HG03135 (cell line): ENCODE measurements around the gene CLPSL1.
"Not testable (repeated sequence)": the region's sequence is repeated elsewhere in the genome, so short reads cannot be mapped to it uniquely, and the experiment has no call there.

ENCODE experiments used
- ATAC-seq: cut with Tn5 transposase; IDR thresholded peaks from one replicate; pipeline ENCODE4 v1.9.1; 2021; ENCODE audit warnings: mild to moderate bottlenecking, moderate library complexity; ENCODE audit not compliant: unreplicated experiment

The CLPSL1 gene, protein sequence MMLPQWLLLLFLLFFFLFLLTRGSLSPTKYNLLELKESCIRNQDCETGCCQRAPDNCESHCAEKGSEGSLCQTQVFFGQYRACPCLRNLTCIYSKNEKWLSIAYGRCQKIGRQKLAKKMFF

DNA sequence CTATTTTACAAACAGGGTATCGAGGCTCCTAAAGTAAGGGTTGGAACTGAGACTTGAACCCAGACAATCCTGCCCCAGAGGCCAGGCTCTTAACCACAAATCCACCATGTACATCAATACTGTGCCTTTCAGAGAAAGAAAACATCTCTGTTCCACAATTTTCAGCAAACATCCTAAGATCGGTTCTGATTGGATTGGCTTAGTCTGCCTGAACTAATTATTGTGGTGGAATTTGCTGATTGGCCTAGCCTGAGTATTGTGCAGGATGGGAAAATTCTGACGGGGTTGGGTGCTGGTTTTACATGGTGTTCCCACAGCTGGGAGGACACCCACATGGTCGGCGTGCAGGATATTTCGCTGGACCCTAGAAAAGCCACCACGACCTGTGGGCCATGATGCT lies at the start of gene CLPSL1:
TSS of gene CLPSL1 (plus strand) at position 301 of the 400 bp plus-strand sequence. CDS start at position 393, 92 bp downstream.
- no peak for ATAC-seq

DNA sequence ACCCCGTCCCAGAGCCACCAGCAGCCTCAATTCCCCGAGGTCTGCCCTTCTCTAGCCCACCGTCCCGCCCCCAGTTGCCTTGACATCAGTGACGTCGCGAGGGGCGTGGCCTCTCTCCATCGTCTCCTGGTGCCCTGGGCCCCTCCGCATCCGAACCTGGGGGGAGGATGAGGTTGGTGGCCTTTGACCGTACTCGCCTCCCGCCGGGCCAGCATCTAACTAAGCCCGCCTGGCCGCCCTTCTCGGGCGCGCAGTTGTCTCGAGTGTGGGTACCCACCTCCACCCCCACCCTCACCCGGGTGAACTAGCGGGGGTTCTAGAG lies 49.4 kb upstream of the CLPSL1 start:
- ATAC-seq = peak; percentile 58

DNA sequence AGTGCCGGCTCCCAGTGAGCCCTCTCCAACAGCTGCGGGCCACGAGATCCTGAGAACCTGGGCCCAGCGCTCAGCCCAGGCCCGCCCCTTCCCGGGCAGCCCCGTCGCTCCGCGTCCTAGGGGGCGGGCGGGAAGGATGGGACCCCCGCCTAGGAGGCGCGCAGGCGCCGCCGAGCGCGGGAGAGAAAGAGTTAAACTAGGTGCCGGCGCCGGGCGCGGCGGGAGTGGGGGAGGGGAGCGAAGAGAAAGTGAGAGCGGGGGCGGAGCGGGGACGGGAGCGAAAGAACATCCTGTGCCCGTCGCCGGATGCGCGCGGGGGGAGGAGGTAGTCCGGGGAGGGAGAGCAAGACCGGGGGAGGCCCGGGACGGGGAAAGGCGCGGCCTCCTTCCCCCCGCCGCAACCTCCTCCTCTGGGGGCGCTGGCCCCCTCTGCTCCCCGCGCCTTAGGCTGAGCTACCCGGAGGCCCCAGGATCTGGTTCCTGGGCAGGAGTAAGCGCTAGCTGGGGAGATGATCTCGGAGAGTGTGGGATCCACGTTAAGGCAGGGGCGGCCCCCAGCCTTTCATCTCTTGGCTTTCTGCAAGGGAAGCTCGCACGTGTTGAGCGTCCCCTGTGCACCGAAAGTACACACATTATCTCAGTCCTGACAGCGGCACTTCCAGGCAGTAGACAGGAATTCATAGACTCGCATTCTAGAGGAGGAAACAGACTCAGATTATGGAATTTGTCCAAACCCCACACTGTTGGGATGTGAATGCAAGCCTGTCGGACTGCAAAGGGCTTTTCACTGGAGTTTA lies 48.9 kb upstream of the CLPSL1 start:
- ATAC-seq = peak; percentile 48

DNA sequence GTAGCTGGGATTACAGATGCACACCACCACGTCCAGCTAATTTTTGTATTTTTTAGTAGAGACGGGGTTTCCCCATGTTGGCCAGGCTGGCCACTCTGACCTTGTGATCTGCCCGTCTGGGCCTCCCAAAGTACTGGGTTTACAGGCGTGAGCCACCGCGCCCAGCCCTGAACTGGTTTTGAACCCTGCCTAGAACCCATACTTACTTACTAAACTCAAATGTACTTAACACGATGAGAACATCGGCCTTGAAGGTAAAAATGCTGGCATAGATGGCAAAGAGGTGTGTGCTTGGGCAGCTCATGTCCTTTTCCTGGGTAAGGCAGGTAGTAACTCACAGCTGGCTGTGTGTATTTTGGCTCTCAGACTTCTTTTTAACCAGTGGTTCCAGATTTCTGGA lies 47.2 kb upstream of the CLPSL1 start:
- ATAC-seq = no peak

DNA sequence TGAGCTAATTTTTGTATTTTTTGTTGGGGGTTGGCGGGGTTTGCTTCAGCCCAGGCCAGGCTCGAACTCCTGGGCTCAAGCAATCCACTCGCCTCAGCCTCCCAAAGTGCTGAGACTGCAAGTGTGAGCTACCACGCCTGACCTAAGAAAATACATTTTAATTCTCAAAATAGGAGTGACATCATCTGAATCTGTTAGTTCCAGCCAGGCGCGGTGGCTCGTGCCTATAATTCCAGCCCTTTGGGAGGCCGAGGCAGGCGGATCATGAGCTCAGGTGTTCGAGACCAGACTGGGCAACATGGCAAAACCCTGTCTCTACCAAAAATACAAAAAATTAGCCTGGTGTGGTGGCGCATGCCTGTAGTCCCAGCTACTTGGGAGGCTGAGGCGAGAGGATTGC lies 46.5 kb upstream of the CLPSL1 start:
- ATAC-seq = not testable (repeated sequence)

DNA sequence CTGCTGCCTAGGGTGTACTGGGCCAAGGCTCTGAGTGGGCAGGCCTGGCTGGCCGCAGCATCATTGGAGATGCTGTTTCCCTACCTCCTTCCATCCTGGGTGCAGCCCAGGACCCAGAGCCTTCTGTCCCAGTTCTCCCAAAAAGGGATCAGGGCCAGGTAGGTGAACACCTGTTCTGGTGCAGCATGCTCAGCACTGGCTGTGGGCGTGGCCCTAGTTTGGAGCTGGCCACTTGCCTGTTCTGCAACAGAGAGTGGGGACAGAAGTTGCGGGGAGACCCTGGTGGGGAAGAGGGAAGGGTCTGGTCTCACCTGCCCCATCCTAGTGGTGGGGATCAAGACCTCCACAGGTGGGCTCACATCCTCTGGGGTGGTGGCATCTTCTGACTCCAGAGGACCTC lies 45.4 kb upstream of the CLPSL1 start:
- no peak for ATAC-seq

DNA sequence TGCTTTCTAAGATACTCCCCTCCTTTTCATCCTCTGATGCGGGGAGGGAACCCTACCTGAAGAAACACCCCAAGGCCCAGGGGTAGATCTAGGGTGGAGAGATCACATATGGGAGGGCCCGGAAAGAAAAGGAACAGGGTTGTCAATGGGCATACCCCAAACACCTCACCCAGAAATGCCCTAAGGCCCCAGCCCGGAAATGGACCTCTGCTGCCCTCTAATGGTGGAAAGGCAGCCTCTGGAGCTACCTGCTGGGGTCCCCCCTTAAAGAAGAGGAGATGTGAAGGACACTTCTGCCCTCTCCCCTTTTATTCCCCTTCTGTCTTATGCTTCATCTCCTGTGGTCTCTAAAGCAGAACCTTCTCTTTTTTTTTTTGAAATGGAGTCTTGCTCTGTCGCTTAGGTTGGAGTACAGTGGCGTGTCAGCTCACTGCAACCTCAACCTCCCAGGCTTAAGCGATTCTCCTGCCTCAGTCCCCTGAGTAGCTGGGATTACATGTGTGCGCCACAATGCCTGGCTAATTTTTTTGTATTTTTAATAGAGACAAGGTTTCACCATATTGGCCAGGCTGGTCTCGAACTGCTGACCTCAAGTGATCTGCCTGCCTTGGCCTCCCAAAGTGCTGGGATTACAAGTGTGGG lies 44.4 kb upstream of the CLPSL1 start:
- ATAC-seq = no peak

DNA sequence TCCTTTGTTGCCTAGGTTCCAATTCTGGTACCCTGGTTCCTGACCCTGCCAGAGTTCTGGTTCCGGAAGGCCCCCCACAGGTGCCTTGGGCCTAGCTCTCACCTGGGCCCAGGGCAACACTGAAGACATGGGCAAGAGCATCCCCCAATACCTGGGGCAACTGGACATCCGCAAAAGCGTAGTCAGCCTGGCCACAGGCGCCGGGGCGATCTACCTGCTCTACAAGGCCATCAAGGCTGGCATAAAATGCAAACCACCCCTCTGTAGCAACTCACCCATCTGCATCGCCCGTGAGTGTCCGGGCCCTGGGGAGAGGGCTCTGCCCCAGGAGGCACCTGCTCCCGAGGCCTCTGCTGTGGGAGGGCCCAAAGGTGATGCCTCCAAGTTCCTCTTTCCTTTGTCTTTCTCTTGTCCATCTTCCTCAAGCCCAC lies 43.8 kb upstream of the CLPSL1 start, which contains the start of gene ARMC12:
TSS of gene ARMC12 (plus strand) at position 51 of the 431 bp plus-strand sequence. CDS start at position 128, 77 bp downstream.
- ATAC-seq = no peak

DNA sequence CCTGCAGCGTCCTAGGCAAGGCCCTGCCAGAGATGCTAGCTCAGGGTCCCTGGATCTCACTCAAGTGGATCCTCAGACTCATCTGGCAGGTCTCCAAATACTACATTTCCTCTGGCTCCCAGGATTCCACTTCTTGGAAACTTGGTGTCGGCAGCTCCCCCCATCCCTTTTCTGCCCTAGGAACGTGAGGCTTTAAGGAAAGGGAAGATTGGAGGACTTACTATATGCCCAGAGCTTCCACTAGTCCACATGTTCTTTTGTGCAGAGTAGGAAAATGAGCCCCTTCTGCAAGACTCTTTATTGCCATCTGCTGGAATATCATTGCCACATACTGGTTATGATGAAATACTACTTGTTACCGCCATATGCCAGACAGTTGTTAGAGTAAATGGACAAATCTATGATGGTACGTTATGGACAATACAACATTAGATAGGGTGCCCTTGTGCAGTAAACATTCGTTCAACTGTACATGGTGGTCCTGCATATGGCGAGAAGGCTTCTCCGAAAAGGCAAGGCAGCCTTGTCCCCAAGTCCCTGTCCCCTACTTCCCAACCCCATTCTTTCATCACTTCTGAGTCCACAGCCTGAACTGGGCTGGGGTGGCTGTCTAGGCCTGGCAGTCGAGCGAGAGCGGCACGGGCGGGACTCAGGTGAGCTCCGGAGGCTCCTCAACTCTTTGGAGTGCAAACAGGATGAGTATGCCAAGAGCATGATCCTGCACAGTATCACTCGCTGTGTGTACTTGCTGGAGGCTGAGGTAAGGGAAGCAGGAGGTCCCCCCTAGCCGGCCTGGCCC lies 43.2 kb upstream of the CLPSL1 start:
- no peak for ATAC-seq

DNA sequence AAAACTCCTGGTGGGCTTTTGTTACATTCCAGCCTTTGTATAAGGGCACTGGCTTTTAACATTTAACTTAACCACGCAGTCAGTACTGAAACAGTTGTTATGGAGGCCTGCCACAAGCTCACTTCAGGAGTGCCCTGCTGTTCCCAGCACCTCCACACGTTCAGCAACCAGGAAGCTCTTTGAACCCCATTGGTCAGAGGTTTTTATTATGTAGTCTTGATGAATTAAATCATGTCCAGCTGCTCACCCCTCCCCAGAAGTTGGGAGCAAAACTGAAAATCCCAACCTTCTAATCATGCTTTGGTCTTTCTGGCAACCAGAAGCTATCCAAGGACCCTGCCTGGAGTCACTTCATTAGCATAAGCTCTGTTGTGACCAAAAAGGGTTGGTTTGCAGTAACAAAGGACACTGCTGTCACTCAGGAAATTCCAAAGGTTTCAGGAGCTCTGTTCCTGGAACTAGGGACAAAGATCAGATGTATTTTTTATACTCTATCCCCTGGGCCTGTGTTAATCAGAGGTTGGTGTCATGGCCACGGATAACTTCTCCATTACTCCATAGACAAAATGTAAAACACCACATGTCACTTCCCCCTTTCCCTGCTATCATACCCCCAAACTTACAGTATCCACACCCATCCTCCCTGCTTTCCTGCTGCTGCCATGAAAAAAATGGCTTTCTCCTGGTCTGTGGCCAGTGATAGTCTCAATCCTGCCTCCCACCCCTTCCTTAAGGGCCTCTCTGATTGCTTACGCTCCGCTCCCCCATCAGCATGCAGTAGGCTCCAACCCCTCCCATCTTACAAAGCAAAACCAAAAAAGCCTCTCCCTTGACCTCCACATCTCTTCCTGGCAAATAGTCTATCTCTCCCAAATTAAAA lies 40.9 kb upstream of the CLPSL1 start:
- ATAC-seq = no peak

DNA sequence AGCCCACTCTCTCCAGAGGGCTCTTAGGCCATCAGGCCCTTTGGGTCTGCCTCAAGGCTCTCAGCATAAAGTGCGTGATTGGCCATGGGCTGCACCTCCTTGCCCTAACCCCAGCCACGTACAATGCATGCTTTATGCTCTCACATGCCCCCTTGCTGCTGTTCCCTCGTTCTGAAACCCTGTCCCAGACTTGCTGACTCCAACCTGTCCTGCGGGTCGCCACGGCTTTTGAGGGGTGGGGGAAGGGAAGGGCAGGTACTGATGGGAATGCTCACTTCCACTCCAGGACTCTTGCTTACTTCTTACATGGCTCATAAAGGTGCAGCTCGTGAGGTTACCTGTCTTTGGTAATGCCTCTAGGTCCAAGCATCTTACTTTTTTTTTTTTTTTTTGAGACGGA lies 38.0 kb upstream of the CLPSL1 start:
- no peak for ATAC-seq

DNA sequence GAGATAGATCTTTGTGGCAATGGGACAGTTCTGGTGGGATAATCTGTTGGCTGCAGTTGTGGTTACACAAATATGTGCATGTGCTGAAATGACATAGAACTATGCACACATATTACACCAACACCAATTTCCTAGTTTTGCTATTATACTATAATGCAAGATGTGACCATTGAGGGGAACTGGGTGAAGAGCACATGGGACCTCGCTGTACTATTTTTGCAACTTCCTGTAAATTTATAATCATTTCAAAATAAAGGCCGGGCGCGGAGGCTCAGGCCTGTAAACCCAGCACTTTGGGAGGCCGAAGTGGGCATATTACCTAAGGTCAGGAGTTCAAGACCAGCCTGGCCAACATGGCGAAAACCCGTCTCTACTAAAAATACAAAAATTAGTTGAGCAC lies 35.3 kb upstream of the CLPSL1 start:
- ATAC-seq = no peak

DNA sequence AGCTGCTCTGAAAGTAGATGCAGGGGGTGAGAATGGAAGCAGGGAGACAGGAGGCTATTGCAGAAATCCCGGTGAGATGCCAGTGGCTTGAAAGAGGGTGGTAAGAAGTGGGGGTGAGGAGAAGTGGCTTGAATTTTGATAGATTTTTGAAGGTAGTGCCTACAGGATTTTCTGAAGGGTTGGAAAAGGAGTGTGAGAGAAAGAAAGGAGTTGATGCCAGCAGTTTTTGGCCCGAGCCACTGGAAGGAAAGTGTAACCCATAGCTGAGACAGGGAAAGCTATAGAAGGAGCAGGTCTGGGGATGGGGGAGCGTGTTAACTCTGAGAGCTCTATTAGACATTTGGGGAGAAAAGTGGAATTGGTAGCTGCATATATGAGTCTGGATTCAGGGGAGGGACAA lies 34.3 kb upstream of the CLPSL1 start:
- no peak for ATAC-seq

DNA sequence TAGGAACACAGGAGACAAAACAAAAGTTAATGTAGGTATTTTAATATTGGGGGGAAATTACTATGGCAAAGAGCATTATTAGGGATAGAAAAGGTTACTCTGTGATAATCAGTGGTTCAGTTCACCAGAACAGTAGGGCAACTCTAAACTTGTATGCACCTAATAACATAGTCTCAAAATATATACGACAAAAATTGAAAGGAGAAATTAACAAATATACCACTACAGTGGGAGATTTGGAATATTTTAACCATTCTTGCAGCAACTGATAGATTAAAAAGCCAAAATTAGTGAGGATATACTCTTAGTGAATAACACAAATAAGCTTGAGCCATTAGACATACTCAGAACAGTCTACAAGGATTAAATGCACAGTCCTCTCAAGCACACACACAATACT lies 32.9 kb upstream of the CLPSL1 start:
- ATAC-seq = no peak

DNA sequence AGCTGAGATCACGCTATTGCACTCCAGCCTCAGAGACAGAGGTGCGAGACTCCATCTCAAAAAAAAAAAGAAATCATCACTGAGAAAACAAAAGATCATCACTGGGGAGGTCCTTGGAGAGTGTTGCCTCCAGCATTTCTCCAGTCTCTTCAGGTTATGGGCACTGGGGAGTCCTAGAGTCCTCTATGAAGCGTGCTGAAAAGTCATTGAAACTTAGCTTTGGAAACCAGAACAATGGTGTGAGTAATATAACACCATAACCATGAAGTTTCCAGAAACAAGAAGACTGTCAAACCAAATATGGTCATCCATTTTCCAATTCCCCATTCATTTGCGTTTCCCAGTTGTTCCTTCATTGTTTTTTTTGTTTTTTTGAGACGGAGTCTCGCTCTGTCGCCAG lies 30.3 kb upstream of the CLPSL1 start:
- no peak for ATAC-seq

DNA sequence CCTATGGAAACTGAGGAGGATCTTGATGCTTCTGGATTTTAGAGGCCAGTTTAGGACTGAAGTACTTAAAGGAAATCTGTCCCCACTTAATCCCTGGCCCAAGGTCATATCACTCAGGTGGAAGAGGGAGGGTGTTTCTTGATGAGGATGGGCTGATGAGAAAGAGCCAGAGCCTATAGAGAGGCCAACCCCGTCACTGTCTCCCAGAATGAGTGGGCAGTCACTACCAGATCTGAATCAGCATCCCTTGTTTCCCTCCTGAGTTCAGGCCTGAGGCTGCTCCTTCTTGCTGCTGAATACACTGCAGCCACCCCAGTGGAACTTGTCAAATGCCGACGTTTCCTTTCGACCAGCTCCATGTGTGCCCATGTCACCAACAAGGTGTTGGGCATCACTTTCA lies 29.2 kb upstream of the CLPSL1 start:
- ATAC-seq = no peak

DNA sequence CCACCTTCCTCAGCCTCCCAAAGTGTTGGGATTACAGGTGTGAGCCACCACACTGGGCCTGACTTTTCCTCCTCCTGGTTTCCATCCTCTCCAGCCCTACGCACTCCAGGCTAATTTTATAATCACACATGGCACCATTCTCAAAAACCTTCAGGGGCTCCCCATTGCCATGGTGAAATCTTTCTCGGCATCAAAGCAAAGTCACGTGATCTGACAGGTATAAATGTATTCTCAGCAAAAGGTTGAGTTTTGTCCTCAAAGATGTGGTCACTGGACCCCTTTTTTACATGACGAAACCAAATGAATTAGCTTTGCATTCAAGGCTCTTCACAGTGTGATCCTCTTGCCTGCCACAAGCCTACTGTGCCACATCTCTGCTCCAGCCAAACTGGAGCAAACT lies 28.5 kb upstream of the CLPSL1 start:
- no peak for ATAC-seq

DNA sequence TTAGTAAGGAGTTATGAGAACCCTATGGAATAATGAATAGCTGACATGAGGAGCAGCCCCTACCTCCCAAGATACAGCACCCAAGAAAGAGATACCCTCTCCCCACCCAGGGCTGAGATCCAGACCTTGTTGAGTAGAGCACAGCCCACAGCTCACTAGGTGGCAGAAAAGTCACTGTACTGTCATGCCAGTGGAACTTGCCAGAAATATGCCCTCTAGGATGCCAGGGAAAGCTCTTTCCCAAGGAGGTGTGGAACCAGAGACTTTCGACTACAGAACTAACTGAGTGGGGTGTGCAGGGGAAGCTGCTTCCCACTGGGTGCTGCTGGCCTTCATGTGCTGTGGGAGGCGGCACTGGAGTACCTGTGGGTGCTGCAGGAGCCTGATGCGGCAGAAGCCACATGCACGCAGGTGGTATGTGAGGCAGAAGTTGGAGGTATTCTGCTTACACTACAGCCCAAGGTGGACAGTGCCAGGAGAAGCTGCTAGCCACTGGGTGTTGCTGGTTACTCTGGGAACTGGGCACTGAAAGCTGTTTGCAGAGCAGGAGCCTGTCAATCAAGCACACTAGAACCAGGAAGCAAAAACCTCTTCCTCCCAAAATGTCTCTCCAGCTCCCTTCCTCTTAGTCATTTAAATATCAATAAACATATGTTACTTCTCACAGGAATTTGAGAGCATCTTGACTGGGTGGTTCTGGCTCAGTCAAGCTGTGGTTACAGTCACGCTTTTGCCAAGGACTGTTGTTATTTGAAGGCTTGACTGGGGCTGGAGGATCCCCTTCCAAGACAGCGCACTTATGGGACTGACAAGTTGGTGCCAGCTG lies 26.2 kb upstream of the CLPSL1 start:
- no peak for ATAC-seq

DNA sequence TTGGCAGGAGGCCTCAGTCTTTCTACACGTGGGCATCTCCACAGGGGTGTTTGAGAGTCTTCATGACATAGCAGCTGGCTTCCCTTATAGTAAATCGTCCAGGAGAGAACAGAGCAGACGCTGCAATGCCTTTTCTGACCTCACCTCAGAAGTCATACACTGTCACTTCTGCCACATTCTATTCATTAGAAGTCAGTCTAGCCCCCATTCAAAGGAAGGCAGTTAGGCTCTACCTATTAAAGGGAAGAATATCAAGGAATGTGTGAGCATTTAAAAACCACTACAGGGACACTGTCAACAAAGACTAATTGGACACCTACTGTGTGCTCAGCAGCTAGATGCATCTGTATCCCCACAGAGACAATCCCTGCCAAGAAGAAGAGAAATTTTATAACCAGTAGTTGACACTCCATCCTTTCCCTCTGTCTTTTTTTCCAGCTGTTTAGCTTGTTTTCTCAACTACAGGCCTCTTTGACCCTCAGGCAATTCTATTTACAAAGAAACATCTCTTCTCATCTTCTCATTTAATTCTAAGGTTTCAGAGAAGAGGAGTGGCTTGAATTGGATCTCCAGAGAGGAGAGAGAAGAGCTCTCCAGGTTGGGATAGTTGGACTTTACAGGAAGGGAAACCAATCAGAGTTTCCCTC lies 25.4 kb upstream of the CLPSL1 start:
- ATAC-seq = no peak
